Parathyroid adenoma (tissue), 2 donors: ENCODE measurements around the gene SBF2.

Source experiments
- H2AFZ ChIP-seq: fragments of 300-600 bp; sonication (generic); one replicate; pipeline ENCODE4 v1.7.0; 2017; ENCODE audit warnings: antibody characterized with exemption, mild to moderate bottlenecking
- H3K27ac ChIP-seq: fragments of 300-600 bp; sonication (generic); one replicate; pipeline ENCODE4 v1.7.0; 2017
- H3K27me3 ChIP-seq: fragments of 300-600 bp; sonication (generic); one replicate; pipeline ENCODE4 v1.7.0; 2017; ENCODE audit warnings: low read length; ENCODE audit not compliant: control insufficient read depth, insufficient read depth
- H3K36me3 ChIP-seq: fragments of 300-600 bp; sonication (generic); one replicate; pipeline ENCODE4 v1.7.0; 2017; ENCODE audit warnings: low read length; ENCODE audit not compliant: control insufficient read depth, insufficient read depth
- H3K4me1 ChIP-seq: fragments of 300-600 bp; sonication (generic); one replicate; pipeline ENCODE4 v1.7.0; 2017; ENCODE audit warnings: control low read depth
- H3K4me2 ChIP-seq: fragments of 300-600 bp; sonication (generic); one replicate; pipeline ENCODE4 v1.7.0; 2017; ENCODE audit warnings: low read length
- H3K4me3 ChIP-seq: fragments of 300-600 bp; sonication (generic); one replicate; pipeline ENCODE4 v1.7.0; 2017; ENCODE audit warnings: low read depth, low read length
- H3K79me2 ChIP-seq: fragments of 300-600 bp; sonication (generic); one replicate; pipeline ENCODE4 v1.7.0; 2017; ENCODE audit warnings: control low read depth
- H3K9ac ChIP-seq: fragments of 300-600 bp; sonication (generic); one replicate; pipeline ENCODE4 v1.7.0; 2017; ENCODE audit warnings: mild to moderate bottlenecking
- H3K9me3 ChIP-seq: fragments of 300-600 bp; sonication (generic); one replicate; pipeline ENCODE4 v1.7.0; 2017; ENCODE audit warnings: low read length; ENCODE audit not compliant: control insufficient read depth
- TF ChIP-seq, protein P1 (sequence below): fragments of 300-600 bp; sonication (generic); IDR thresholded peaks from one replicate; pipeline ENCODE4 v1.7.0; 2017; ENCODE audit warnings: antibody characterized with exemption, mild to moderate bottlenecking
- donor health status: primary hyperparathyroidism.

The SBF2 gene

DNA sequence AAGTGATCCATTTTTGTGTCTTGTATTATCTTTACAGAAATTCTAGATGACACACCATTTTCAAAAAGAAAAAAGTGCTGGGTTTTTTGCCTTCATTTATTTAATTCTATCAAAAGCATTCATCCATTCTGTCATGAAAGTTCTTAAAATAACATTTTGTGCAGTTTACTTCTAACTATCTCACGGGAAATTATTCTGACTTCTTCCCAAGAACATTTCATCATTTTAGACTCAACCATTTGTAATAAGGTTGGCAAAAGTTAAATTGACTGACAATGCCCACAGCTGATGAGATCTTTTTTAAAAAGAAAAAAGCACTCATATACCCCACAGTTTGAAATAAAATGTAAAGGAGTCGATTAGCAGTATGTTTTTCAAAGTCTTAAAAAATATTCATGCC, 68.5 kb downstream of the SBF2 start:
- TF ChIP-seq, protein P1, sequence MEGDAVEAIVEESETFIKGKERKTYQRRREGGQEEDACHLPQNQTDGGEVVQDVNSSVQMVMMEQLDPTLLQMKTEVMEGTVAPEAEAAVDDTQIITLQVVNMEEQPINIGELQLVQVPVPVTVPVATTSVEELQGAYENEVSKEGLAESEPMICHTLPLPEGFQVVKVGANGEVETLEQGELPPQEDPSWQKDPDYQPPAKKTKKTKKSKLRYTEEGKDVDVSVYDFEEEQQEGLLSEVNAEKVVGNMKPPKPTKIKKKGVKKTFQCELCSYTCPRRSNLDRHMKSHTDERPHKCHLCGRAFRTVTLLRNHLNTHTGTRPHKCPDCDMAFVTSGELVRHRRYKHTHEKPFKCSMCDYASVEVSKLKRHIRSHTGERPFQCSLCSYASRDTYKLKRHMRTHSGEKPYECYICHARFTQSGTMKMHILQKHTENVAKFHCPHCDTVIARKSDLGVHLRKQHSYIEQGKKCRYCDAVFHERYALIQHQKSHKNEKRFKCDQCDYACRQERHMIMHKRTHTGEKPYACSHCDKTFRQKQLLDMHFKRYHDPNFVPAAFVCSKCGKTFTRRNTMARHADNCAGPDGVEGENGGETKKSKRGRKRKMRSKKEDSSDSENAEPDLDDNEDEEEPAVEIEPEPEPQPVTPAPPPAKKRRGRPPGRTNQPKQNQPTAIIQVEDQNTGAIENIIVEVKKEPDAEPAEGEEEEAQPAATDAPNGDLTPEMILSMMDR, result no peak
- Histone ChIP-seq H3K4me2 (no peak overlapping the region), H3K27me3 (no peaks in the 10 kb centered on the region), H2AFZ (no peak overlapping the region), H3K9ac (no peak overlapping the region), H3K4me1 (no peaks in the 10 kb centered on the region), H3K27ac (no peak overlapping the region), H3K4me3 (no peak overlapping the region), H3K79me2 (no peaks in the 10 kb centered on the region), H3K9me3 (no peaks in the 10 kb centered on the region), H3K36me3 (no peaks in the 10 kb centered on the region)

- H3K27ac ChIP-seq, result no peak overlapping the region
- no peaks in the 10 kb centered on the region for H3K4me1 ChIP-seq
- H2AFZ ChIP-seq, result no peak overlapping the region
- no peaks in the 10 kb centered on the region for H3K27me3 ChIP-seq
- no peaks in the 10 kb centered on the region for H3K36me3 ChIP-seq
- H3K4me3 ChIP-seq, result no peak overlapping the region
- H3K79me2 ChIP-seq, result no peaks in the 10 kb centered on the region
- TF ChIP-seq, protein P1, result no peak
- H3K9me3 ChIP-seq, result no peaks in the 10 kb centered on the region
- H3K4me2 ChIP-seq, result no peak overlapping the region
- H3K9ac ChIP-seq, result no peak overlapping the region
Measured at GRCh38 chr11:10222399-10222798, 71.6 kb downstream of the SBF2 start.

GRCh38 chr11:10221342-10221741, 72.7 kb downstream of the SBF2 start:
- no peaks in the 10 kb centered on the region for H3K9me3 ChIP-seq
- no peaks in the 10 kb centered on the region for H3K79me2 ChIP-seq
- H3K36me3 ChIP-seq, result no peaks in the 10 kb centered on the region
- no peak overlapping the region for H2AFZ ChIP-seq
- no peak overlapping the region for H3K4me2 ChIP-seq
- no peak overlapping the region for H3K4me3 ChIP-seq
- H3K9ac ChIP-seq, result no peak overlapping the region
- H3K4me1 ChIP-seq, result no peaks in the 10 kb centered on the region
- H3K27ac ChIP-seq, result no peak overlapping the region
- TF ChIP-seq, protein P1, result no peak
- H3K27me3 ChIP-seq, result no peaks in the 10 kb centered on the region

- H2AFZ ChIP-seq, result no peak overlapping the region
- TF ChIP-seq, protein P1, result no peak
- no peaks in the 10 kb centered on the region for H3K36me3 ChIP-seq
- H3K4me1 ChIP-seq, result no peaks in the 10 kb centered on the region
- no peak overlapping the region for H3K4me2 ChIP-seq
- H3K9me3 ChIP-seq, result no peaks in the 10 kb centered on the region
- no peaks in the 10 kb centered on the region for H3K79me2 ChIP-seq
- no peak overlapping the region for H3K27ac ChIP-seq
- no peak overlapping the region for H3K9ac ChIP-seq
- no peaks in the 10 kb centered on the region for H3K27me3 ChIP-seq
- H3K4me3 ChIP-seq, result no peak overlapping the region
Measured at GRCh38 chr11:10211470-10211869, 82.5 kb downstream of the SBF2 start.

GRCh38 chr11:10209326-10209725, 84.7 kb downstream of the SBF2 start:
- H3K4me2 ChIP-seq, result no peak overlapping the region
- no peak overlapping the region for H3K4me3 ChIP-seq
- TF ChIP-seq, protein P1, result no peak
- H3K9ac ChIP-seq, result no peak overlapping the region
- no peak overlapping the region for H3K27ac ChIP-seq
- H3K79me2 ChIP-seq, result peaks cover 10% of the 10 kb centered on the region
- no peaks in the 10 kb centered on the region for H3K27me3 ChIP-seq
- H3K36me3 ChIP-seq, result no peaks in the 10 kb centered on the region
- H3K4me1 ChIP-seq, result no peaks in the 10 kb centered on the region
- no peak overlapping the region for H2AFZ ChIP-seq
- no peaks in the 10 kb centered on the region for H3K9me3 ChIP-seq
